Fibroblast of peridontal ligament (primary cell): ENCODE measurements around the gene TNS1.
A peak's percentile ranks its signal among the peaks of the same experiment; 100 is the strongest.

Experiments
- DNase-seq: peaks from one replicate; pipeline ENCODE4 v3.0.0-alpha.2; 2010; ENCODE audit errors: extremely low read depth

Gene TNS1

DNA sequence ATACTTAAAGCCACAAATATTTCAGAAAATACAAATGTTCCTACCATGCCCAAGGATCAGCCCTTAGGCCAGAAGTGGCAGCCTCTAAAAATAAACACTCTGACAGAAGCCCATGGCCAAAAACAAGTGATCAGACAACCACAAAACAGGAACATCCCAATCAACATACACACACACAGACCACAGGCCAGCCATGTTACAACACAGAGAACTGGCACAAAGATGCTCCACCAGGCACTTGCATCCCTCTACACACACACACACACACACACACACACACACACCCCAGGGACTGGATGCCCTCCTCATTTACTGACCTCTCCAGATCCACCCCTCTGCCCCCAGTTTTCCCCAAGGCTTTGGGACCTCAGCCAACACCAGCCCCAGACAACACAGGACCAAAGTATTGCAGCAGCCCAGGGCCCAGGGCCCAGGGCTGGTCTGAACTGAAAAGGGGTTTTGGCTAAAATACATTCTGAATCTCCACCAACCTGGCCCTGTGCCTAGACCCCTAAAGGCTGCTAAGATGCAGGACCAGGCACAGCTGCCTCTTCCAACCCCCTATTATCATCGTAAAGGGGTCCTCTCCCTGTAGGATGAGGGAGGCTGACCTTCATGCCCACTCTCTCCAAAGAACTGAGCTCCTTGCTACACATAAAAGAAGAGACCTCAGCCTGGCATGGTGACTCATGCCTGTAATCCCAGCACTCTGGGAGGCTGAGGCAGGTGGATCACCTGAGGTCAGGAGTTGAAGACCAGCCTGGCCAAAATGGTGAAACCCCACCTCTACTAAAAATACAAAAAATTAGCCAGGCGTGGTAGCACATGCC, 151.4 kb downstream of the TNS1 start:
- peak; percentile 81 for DNase-seq

DNA sequence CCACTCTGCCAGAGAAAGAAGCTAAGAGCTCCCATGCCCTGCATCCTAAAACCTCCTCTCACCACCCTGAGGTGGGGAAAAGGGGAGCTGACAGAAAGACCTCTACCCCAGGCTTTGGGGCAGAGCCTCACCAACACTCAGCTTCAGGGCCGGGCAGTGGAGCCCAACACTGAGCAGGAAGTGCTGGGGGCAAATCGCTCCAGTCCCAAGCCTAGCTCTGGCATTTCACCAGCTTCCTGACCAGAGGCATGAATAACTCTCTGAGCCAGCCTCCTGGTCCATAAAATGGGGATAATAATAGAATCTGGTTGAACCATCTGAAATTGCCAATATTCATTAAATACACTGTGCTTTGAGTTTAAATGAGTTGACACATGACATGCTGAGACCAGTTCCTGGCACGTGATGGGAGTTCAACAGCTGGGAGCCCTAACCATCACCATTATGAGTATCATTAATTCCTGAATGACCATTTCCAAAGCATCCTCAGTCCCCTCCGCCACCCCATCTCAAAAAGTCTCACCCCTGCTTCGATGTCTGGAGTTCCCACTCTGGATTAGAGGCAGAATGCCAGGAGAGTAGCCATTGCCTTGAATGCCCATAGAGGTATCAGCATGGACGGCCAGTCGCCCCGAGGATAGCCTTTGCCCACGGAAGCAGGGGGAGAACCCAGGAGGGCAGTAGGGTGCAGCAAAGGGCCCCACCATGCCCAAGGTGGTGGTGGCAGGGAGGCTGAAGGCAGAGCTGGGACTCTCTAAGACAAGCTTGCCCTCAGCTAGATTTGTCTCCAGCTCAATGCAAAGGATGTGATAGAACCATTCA, 153.4 kb downstream of the TNS1 start:
- DNase-seq = no peak

DNA sequence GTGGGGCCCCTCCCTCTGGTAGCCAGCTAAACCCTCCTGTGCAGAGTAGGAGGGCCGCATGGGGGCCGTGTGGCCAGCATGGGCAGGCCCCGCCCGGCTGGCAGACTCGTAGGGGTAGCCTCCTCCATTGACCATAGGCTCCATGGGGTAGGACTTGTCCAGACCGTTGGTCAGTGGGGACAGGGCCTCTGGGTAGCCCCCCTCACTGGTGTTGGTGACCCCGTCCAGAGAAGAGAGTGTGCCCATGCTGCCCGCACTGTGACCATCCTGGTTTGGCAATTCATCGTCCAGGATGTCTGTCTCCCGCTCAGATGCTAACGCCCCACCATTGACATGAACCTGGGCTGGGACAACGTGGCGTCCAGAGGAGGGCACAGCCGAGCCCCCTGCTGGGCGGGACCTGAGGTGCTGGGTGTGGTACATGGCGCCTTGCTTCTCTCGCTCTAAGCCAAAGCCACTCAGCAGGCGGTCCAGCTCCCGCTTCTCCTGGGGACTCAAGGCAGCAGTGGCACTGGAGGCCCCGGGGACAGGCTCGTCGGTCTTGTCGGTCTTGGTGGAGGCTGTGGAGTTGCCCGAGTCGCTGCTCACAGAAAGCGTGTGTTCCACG, 154.3 kb downstream of the TNS1 start:
- no peak for DNase-seq

DNA sequence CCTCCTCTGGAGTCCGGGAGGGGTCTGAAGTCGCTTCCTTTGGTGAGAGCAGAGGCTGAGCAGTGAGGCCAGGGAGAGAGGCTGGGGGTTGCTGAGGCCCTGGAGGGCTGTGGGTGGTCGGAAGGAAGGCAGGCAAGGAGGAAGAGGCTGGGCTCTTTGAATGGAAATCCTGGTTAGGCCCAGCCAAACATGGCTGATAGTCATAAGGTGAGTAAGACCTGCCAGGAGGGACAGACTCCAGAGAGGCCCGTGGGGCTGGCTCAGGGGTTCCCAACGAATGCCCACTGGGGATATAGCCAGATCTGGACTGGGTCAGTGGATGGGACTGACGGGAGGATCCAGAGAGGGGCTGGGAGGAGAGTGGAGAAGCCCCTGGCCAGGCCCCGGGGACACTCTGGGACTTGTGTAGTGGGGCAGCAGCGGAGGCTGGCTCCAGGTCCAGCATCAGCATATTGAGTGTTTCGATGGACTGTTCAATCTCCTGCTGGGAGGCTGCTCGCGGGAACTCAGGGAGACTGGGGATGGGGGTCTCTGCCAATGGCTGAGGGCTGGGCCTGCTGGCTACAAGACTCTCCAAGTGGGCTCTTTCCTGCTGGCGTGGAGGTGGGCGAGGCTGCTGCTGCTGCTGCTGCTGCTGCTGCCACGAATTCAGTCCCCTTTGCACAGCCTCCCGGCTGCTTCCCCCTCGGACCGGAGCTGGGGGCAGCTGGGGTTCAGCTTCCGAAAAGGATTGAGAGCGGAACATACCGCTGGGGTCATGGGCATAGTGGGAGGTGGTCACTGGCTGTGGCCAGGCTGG, 155.0 kb downstream of the TNS1 start:
- no peak for DNase-seq

DNA sequence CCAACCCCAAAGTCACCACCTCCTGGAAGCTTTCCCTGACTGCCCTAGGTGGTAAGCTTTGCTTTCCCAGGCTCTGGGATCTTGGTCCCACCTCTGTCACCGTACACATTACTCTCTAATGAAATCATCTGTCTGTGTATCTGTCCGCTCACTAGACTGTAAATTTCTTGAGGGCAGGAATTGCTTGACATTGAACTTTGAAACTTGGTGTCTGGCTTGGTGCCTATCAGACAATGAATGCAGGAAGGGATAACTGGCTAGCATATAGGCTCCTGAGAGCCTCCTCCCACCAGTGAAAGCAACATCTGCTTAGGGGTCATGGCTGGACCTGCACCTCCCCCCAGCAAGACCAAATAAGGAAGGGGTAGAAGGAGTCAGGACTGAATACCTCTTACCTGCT, 155.7 kb downstream of the TNS1 start:
- no peak for DNase-seq

DNA sequence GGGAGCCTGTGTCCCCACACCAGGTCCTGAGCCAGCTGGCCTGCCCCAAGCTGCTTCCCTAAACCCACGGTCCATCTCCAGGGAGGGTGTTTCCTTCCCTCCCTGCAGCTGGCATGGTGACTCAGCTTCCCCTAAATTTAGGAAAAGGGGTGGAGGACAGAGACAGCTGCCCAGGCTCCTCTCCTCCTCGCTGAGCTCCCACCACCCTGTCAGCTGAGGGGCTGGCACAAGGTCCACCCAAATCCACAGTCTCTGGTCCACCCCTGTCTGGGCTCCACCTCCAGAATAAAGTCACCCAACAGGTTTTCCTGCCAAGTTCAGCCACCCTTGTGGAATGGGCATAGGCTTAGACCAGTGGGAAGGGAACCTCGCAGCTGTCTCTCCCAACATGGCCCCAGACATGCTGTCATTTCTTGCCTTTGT, 156.5 kb downstream of the TNS1 start:
- DNase-seq = no peak

DNA sequence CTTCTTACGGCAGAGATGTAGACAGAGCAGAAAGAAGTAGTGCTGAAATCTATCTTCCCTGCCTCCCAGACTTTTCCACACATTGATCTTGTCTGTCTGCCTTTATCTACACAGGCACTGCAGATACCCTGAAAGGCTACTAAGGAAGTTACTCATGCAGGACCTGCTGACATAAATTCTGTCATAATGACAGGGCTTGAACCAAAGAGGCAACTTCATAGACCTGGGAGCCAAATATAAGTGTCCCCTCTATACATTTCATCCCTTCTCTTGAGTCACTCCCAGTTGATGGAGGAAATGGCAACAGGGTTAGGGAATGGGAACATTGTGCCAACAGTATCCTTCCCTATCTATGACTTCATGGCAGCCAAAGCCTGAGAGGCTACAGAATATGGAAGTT, 157.5 kb downstream of the TNS1 start:
- DNase-seq = no peak

DNA sequence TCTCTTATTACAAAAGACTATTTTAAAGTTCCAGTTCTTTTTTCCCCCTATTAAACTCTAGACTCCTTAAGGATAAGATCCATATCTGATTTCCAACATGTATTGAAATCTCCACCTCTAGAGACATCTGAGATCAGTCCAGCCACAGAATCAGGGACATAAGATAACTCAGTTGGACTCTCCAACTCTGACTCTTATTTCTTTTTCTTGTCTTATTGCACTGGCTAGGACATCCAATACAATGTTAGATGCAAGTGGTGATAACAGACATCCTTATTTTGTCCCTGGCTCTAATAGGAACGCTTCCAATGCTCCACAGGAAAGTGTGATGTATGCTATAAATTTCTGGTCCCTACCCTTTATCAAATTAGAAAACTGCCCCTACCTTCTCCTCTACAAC, 158.1 kb downstream of the TNS1 start:
- DNase-seq = no peak

DNA sequence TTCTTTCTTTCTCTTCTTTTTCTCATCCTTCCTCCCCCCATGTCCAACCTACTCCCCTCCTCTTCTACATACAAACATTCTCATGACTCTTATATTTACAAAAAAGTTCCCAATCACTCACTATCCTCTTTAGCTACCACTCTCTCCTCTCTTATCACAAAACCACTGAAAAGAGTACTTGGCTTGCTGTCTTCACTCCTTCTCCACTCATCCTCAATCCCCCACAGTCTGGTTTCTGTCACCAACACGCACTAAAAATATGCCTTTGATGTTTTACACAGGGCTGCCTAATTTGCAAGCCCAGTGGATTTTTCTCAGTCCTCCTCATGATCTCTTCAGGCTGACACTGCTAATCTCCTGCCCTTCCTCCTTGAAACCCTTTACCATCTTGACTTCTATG, 159.5 kb downstream of the TNS1 start:
- DNase-seq = no peak

DNA sequence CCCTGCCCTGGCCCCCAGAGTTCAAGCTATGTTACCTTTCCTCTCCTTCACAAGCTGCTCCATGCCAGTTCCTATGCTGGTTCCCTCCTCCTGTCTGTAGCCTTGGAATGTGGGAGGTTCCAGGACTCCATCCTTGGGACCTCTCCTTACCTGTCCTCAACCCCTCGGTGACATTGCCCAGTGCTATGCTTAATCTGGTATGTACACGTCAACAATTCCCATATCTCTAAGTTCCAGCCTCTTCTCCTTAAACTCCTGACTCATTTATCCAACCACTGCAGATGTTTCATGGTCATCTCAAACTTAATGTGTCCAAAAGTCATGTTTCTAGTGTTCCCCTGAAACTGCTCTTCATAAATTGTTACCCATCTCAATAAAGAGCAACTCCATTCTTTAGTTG, 160.8 kb downstream of the TNS1 start:
- DNase-seq = no peak

DNA sequence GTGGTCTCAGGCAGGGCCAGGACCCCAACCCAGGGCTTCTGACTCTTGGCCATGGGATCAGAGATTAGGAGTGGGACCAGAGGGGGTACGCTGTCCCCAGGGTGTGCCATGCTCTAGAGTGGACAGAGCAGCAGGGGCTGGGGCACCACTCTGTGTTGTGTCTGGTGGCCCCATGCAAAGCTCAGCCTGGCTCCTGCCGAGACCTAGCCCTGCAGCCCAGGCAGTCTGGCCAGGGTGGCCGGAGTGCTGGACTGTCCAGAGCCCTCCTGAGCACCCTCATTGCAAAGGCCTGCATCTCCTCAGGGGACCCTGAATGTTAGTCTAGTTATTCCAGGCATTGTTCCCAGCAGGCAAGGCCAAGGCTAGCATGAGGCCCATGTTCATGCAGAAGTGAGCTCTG, 162.3 kb downstream of the TNS1 start:
- DNase-seq = no peak

DNA sequence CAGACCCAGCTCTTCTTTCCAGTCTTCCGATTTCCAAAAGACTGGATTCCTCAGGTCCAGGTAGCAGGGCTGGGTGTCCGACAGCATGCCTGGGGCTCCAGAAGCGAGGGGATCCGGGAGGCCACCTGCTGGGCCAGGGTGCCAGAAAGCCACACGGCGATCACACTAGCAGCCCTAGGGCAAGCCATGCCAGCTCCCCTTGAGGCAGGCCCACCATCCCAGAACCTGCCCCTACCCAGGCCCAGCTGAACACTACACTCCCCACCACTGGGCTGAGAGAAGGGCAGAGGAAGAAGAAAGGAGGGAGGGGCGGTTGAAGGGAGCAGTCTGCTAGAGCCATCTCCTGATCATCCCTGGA, 163.1 kb downstream of the TNS1 start:
- DNase-seq = no peak

DNA sequence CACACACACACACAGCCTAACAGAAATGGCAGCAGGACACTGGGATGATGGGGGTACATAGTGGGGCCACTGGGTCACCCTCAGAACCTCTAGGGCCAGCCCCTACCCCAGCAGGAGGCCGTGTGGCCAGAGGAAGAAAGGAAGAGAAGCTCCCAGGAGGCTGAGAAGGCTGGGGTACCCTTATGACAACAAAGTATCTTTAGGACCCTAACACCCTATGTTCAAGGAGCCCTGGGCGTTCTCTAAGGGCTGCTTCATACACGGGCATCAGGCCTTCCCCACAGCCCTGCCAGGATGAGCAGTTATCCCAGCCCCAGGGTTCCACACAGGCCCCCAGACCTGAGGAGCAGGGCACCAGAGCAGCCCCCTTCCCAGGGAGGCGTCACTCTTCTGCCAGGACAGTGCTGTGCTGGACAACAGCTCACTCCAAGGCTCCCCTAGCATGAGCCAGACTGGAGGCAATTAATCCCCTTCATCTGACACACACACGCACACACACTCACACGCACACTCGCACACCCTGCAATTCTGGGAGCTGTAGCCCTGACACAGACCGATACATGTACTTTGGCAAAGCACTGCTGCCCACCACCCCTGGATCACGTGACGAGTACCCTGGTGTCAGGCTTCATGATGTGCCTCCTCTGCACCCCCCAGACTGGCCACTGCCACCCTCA, 163.6 kb downstream of the TNS1 start:
- no peak for DNase-seq

DNA sequence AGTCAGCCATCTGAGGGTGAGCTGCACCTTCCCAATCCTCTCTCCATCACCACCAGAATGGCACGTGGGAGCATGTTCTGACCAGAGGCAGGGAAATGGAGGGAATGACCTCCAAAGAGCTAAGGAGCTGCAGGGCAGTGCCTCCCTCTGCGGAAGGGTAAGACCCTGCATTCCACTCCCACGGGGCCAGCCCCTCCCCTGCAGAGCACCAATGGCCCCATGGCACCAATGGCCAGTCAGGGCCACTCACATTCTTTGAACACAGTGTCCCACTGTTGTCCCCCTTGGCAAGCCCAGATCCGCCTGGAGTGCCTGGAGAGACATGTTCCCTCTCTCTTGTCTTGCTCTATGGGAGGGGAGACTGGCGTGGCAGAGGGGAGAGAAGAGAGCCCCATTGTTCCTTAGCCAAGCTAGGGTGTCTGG, 164.4 kb downstream of the TNS1 start:
- no peak for DNase-seq

DNA sequence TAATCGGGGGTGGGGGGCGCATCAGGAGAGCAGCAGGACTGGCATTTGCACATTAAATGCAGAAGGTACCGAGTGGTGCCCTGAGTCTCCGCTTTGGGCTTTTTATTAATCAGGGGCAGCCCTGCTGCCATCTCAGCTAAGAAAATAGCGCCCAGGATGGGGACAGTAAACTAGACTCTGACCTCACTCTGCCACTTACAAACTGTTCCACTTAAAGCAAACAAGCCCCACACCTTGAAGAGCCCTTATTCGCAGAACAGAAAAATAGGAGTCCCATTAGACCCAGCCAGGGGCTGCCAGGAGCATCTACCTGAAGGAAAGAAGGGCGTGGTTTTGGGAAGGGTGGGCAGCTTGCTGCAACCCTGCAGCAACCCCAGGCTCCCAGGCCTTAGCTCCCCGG, 165.3 kb downstream of the TNS1 start:
- DNase-seq = no peak

DNA sequence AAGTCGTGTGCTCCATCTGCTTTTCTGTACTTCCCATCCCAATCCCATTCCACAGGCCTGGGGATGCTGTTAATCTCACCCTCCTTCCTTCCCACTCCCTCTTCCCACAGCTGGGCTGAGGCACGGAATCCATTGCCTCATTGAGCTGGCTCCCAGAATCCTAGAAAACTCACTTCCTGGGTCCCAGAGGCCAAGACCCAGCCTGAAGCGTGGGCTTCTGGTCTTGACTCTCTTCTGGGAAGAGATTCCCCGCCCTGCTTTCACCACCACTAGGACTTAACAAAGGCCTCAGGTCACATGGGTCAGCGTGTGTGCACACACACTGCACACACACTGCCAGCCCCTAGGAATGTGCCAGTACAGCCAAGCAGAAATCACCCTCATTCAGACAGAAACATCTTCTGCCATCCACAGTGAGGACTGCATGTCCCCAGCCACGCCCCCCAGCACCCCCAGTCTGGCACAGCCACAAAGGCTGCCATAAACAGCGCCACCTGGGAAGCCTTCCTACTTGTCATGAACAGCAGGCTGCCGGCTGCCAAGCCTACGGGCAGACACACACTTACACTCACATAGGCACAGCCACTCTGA, 165.8 kb downstream of the TNS1 start:
- DNase-seq = peak; percentile 38

DNA sequence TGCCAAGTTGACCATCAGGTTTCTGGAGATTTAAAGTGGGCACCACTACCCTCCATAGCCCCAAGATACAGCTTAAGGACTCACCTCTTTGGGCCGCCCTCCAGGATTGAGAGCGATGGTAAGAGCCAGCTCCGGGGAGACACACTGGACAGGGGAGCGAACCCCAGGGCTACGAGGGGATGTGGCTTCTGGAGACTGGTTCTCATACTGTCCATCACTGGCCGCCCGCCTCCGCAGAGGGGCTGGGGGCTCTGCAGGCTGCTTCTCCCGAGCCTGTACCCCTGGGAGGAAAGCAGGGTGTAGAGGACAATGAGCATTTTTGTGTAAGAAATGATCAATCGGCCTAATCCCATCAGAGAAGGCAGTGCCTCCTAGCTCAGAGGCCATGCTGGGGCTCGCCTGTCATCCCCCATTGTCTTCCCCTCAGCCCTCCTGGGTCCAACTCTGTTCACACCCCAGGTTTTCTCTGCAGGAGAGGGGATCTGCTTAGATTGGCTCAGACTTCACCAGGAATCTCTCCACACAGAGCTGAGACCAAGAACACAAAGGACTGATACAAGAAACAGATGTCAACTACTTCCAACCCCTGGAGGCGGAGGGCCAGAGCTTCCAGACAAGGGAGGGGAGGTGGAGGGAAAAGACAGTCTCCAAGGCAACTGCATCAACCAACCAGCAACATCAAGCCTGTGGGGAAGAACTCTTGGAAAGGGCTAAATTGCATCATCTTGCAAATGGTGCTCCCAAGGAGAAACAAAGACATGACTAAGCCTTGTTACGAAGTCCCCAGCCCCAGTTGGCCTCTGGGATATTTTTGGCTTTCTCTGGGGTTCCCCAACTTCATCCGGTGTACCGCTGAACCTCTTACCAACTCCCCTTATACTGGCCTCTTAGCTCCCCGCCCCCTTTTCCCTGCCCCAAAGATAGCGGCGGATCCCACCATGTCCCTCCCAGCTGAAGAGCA, 166.6 kb downstream of the TNS1 start:
- DNase-seq = peak; percentile 97

DNA sequence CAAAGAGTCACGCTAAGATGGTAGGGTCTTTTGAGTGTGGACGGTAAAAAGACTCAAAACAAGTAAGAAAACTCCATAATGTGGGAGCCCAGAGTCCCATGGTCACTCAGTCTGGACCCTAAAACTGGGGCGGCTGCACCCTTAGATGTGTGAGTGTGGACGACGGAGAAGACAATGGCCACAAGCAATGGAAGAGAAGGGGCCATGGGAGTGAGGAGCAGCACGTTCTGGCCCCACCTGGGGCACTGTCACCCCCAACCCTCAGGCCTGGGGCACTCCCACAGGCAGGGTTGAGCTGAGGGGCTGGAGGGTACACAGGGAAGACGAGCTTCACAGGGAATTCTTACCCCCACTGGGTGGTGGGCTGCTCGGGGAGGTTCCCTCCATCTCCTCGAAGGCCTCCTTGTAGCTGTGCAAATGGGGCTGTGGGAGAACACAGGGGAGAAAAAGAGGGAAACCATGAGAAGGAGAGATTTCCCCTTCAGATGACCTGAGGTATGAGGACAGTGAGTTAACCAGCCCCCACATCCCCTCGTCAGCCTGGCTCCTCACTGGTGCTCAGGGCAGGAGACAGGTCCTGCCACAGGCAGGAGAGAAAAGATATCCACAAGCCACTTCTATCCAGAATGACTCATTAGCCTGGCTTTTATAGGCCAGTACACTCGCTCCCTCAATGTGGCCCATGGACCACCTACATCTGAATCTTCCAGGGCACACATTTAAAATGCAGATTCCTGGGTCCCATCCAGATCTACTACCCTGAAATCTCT, 167.9 kb downstream of the TNS1 start:
- DNase-seq = no peak

DNA sequence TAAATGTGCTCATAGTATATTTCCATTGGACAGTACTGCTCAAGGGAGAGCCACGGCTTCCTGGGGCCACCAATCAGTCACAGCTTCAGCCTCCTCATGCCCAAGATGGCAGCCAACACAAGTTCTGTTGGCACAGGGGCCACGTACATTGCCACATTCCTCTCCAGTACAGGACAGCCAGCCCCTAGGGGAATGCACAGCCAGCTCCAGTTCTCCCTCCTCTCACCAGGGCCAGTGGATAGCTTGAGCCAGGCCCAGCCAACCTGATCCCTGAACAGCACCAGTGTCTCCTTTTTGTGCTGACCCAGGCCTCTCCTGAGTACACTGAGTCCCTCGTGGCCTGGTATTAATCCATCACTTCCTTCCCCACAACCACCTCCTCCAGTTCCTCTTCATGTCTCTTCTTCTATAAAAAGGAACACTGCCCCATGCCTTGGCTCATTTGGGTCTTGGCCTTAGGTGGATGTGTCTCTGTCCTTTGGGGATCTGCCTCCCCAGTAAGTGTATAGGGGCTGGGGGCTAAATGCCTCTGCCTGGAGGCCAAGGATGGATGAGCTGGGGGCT, 168.7 kb downstream of the TNS1 start:
- DNase-seq = no peak
